MM.1S (cell line): Measurements from ENCODE around the gene ACOX2.

Experiments
- CTCF ChIP-seq: fragments of 300-600 bp; sonication (generic); IDR thresholded peaks from 2 replicates; pipeline ENCODE4 v1.5.1; 2016; ENCODE audit warnings: antibody characterized with exemption, low read length, mixed read lengths
- EZH2 ChIP-seq: fragments of 300-600 bp; sonication (generic); optimal IDR thresholded peaks from 2 replicates; pipeline ENCODE3; 2017; ENCODE audit warnings: low read depth, mild to moderate bottlenecking, antibody characterized with exemption, low read length, mixed read lengths
- EZH2phosphoT487 ChIP-seq: fragments of 300-600 bp; sonication (generic); IDR thresholded peaks from 2 replicates; pipeline ENCODE4 v1.6.1; 2018; ENCODE audit warnings: antibody characterized with exemption, low read length

GRCh38 chr3:58514405-58514804 is 22.6 kb downstream of the ACOX2 start:
- TF ChIP-seq EZH2phosphoT487 (no peak), EZH2 (no peak), CTCF (no peak)
